HG03558 (cell line): ENCODE data around the gene CCDC28B.

Source experiments
- ATAC-seq: cut with Tn5 transposase; IDR thresholded peaks from one replicate; pipeline ENCODE4 v1.9.1; 2021; ENCODE audit warnings: moderate number of reproducible peaks; ENCODE audit not compliant: unreplicated experiment; ENCODE audit errors: extremely low read depth

The CCDC28B gene

GRCh38 chr1:32192220-32192948, 8.0 kb upstream of the CCDC28B start:
- no peak for ATAC-seq

- no peak for ATAC-seq
These were observed 5.4 kb upstream of the CCDC28B start for GRCh38 chr1:32194984-32195383.

- no peak for ATAC-seq
These were observed 4.9 kb upstream of the CCDC28B start for GRCh38 chr1:32195531-32195930.

- ATAC-seq = no peak
These were observed 4.2 kb upstream of the CCDC28B start for GRCh38 chr1:32195972-32196823.

- no peak for ATAC-seq
These were observed 3.3 kb upstream of the CCDC28B start for GRCh38 chr1:32197074-32197473.

- no peak for ATAC-seq
These were observed 2.6 kb upstream of the CCDC28B start for GRCh38 chr1:32197837-32198236.

GRCh38 chr1:32198237-32199042, 2.0 kb upstream of the CCDC28B start:
- ATAC-seq = no peak

GRCh38 chr1:32199043-32199716, 1.2 kb upstream of the CCDC28B start:
- ATAC-seq = no peak

GRCh38 chr1:32199717-32200072, 700 bp upstream of the CCDC28B start:
- no peak for ATAC-seq

- no peak for ATAC-seq
These were observed 838 bp downstream of the CCDC28B start for GRCh38 chr1:32201011-32201855.

- no peak for ATAC-seq
These were observed 4.6 kb downstream of the CCDC28B start for GRCh38 chr1:32204943-32205361.

- no peak for ATAC-seq
These were observed 5.3 kb downstream of the CCDC28B start, which contains the start of gene IQCC for GRCh38 chr1:32205401-32206370. IQCC (plus strand) TSS chr1:32205671; CDS start chr1:32205682, 11 bp downstream.

- ATAC-seq = no peak
These were observed 8.1 kb downstream of the CCDC28B start for GRCh38 chr1:32208469-32208868.

GRCh38 chr1:32208891-32209328, 8.5 kb downstream of the CCDC28B start, which contains the start of gene DCDC2B:
DCDC2B (plus strand) TSS chr1:32209089; CDS start chr1:32209094, 5 bp downstream.
- no peak for ATAC-seq

GRCh38 chr1:32215629-32216480, 15.5 kb downstream of the CCDC28B start:
- no peak for ATAC-seq

- no peak for ATAC-seq
These were observed 16.2 kb downstream of the CCDC28B start for GRCh38 chr1:32216566-32216965.

GRCh38 chr1:32219022-32219421, 18.6 kb downstream of the CCDC28B start:
- no peak for ATAC-seq
